Measurements from ENCODE around the gene RAPGEF3. TPM values are rescaled to one million over a fixed set of nuclear protein-coding genes. Genes with fewer than 3 reads are reported as not detected.

RAPGEF3 gene
- total and polyA plus RNA-seq, 9 of the 15 experiments (the other 6 are each of a cell fraction or from before 2014, with no cell fraction given): 0.03 to 0.78 (median 0.37) TPM; not detected in 1

Other genes with a start within 250 kb of the RAPGEF3 start
- gene RPAP3, start 52.9 kb downstream of the RAPGEF3 start, total RNA-seq (2014; rRNA removed): 34.2 and 44.0 TPM in 2 replicates
- gene RPAP3, start 52.9 kb downstream of the RAPGEF3 start, total RNA-seq (2014; rRNA removed; fragmentation: Illumina TruSeq; extraction: Trizol): 68.9 and 93.0 TPM in 2 replicates
- 70.2 and 75.8 TPM in 2 replicates for gene RPAP3, start 52.9 kb downstream of the RAPGEF3 start, total RNA-seq (2015; rRNA removed; fragmentation: Illumina TruSeq; extraction: Trizol)
- 54.1 and 57.1 TPM in 2 replicates for gene RPAP3, start 52.9 kb downstream of the RAPGEF3 start, total RNA-seq (2021)
- gene RPAP3, start 52.9 kb downstream of the RAPGEF3 start, polyA plus RNA-seq (2011; rRNA removed): 31.2 and 50.6 TPM in 2 replicates
- gene RPAP3, start 52.9 kb downstream of the RAPGEF3 start, polyA plus RNA-seq (2014; fragmentation: Illumina TruSeq; extraction: Trizol): 74.4 and 92.1 TPM in 2 replicates
- 10 to 100 TPM; 40.0 to 50.9 TPM for gene RPAP3, start 52.9 kb downstream of the RAPGEF3 start, polyA plus RNA-seq (2014; fragmentation: Nextera tagmentation; extraction: Ambion mirVana)
- 62.4 and 69.0 TPM in 2 replicates for gene RPAP3, start 52.9 kb downstream of the RAPGEF3 start, polyA plus RNA-seq (2014; rRNA removed)
- 0.04 TPM in 1 of 2 replicates, not detected in the other for gene ENDOU, start 33.4 kb downstream of the RAPGEF3 start, total RNA-seq (2014; rRNA removed)
- gene ENDOU, start 33.4 kb downstream of the RAPGEF3 start, total RNA-seq (2014; rRNA removed; fragmentation: Illumina TruSeq; extraction: Trizol): not detected in 2 replicates
- not detected in 2 replicates for gene ENDOU, start 33.4 kb downstream of the RAPGEF3 start, total RNA-seq (2015; rRNA removed; fragmentation: Illumina TruSeq; extraction: Trizol)
- gene ENDOU, start 33.4 kb downstream of the RAPGEF3 start, total RNA-seq (2021): not detected in 2 replicates
- gene ENDOU, start 33.4 kb downstream of the RAPGEF3 start, polyA plus RNA-seq (2011; rRNA removed): 0.03 TPM in 1 of 2 replicates, not detected in the other
- not detected in 2 replicates for gene ENDOU, start 33.4 kb downstream of the RAPGEF3 start, polyA plus RNA-seq (2014; fragmentation: Illumina TruSeq; extraction: Trizol)
- gene ENDOU, start 33.4 kb downstream of the RAPGEF3 start, polyA plus RNA-seq (2014; fragmentation: Nextera tagmentation; extraction: Ambion mirVana): not detected
- not detected in 2 replicates for gene ENDOU, start 33.4 kb downstream of the RAPGEF3 start, polyA plus RNA-seq (2014; rRNA removed)
- 16.3 and 25.4 TPM in 2 replicates for gene SLC48A1, start 14.4 kb upstream of the RAPGEF3 start, total RNA-seq (2014; rRNA removed)
- 13.1 and 18.3 TPM in 2 replicates for gene SLC48A1, start 14.4 kb upstream of the RAPGEF3 start, total RNA-seq (2014; rRNA removed; fragmentation: Illumina TruSeq; extraction: Trizol)
- gene SLC48A1, start 14.4 kb upstream of the RAPGEF3 start, total RNA-seq (2015; rRNA removed; fragmentation: Illumina TruSeq; extraction: Trizol): 16.1 and 16.2 TPM in 2 replicates
- gene SLC48A1, start 14.4 kb upstream of the RAPGEF3 start, total RNA-seq (2021): 37.5 and 41.9 TPM in 2 replicates
- 10.7 and 15.7 TPM in 2 replicates for gene SLC48A1, start 14.4 kb upstream of the RAPGEF3 start, polyA plus RNA-seq (2011; rRNA removed)
- gene SLC48A1, start 14.4 kb upstream of the RAPGEF3 start, polyA plus RNA-seq (2014; fragmentation: Illumina TruSeq; extraction: Trizol): 28.6 and 30.4 TPM in 2 replicates
- 10 to 100 TPM; 23.5 to 26.9 TPM for gene SLC48A1, start 14.4 kb upstream of the RAPGEF3 start, polyA plus RNA-seq (2014; fragmentation: Nextera tagmentation; extraction: Ambion mirVana)
- 18.7 and 23.6 TPM in 2 replicates for gene SLC48A1, start 14.4 kb upstream of the RAPGEF3 start, polyA plus RNA-seq (2014; rRNA removed)
- 38.4 and 57.4 TPM in 2 replicates for gene HDAC7, start 61.0 kb upstream of the RAPGEF3 start, total RNA-seq (2014; rRNA removed)
- 22.2 and 30.2 TPM in 2 replicates for gene HDAC7, start 61.0 kb upstream of the RAPGEF3 start, total RNA-seq (2014; rRNA removed; fragmentation: Illumina TruSeq; extraction: Trizol)
- gene HDAC7, start 61.0 kb upstream of the RAPGEF3 start, total RNA-seq (2015; rRNA removed; fragmentation: Illumina TruSeq; extraction: Trizol): 26.7 and 28.2 TPM in 2 replicates
- gene HDAC7, start 61.0 kb upstream of the RAPGEF3 start, total RNA-seq (2021): 119 and 129 TPM in 2 replicates
- gene HDAC7, start 61.0 kb upstream of the RAPGEF3 start, polyA plus RNA-seq (2011; rRNA removed): 31.1 and 33.7 TPM in 2 replicates
- gene HDAC7, start 61.0 kb upstream of the RAPGEF3 start, polyA plus RNA-seq (2014; fragmentation: Illumina TruSeq; extraction: Trizol): 71.9 and 82.7 TPM in 2 replicates
- gene HDAC7, start 61.0 kb upstream of the RAPGEF3 start, polyA plus RNA-seq (2014; fragmentation: Nextera tagmentation; extraction: Ambion mirVana): 1 to 10 TPM; 2.5 to 3.8 TPM
- gene HDAC7, start 61.0 kb upstream of the RAPGEF3 start, polyA plus RNA-seq (2014; rRNA removed): 78.0 and 82.7 TPM in 2 replicates
- gene VDR, start 146.1 kb upstream of the RAPGEF3 start, total RNA-seq (2014; rRNA removed): 2.2 and 2.7 TPM in 2 replicates
- 1.8 and 1.9 TPM in 2 replicates for gene VDR, start 146.1 kb upstream of the RAPGEF3 start, total RNA-seq (2014; rRNA removed; fragmentation: Illumina TruSeq; extraction: Trizol)
- gene VDR, start 146.1 kb upstream of the RAPGEF3 start, total RNA-seq (2015; rRNA removed; fragmentation: Illumina TruSeq; extraction: Trizol): 1.2 TPM in 2 replicates
- gene VDR, start 146.1 kb upstream of the RAPGEF3 start, total RNA-seq (2021): 4.2 and 4.8 TPM in 2 replicates
- gene VDR, start 146.1 kb upstream of the RAPGEF3 start, polyA plus RNA-seq (2011; rRNA removed): 1.1 and 2.4 TPM in 2 replicates
- gene VDR, start 146.1 kb upstream of the RAPGEF3 start, polyA plus RNA-seq (2014; fragmentation: Illumina TruSeq; extraction: Trizol): 4.0 and 4.3 TPM in 2 replicates
- under 1 TPM; 0.61 to 0.62 TPM for gene VDR, start 146.1 kb upstream of the RAPGEF3 start, polyA plus RNA-seq (2014; fragmentation: Nextera tagmentation; extraction: Ambion mirVana)
- gene VDR, start 146.1 kb upstream of the RAPGEF3 start, polyA plus RNA-seq (2014; rRNA removed): 1.8 and 2.0 TPM in 2 replicates
- gene TMEM106C, start 204.7 kb upstream of the RAPGEF3 start, total RNA-seq (2014; rRNA removed): 37.2 and 37.6 TPM in 2 replicates
- 56.8 and 57.2 TPM in 2 replicates for gene TMEM106C, start 204.7 kb upstream of the RAPGEF3 start, total RNA-seq (2014; rRNA removed; fragmentation: Illumina TruSeq; extraction: Trizol)
- 56.8 and 59.3 TPM in 2 replicates for gene TMEM106C, start 204.7 kb upstream of the RAPGEF3 start, total RNA-seq (2015; rRNA removed; fragmentation: Illumina TruSeq; extraction: Trizol)
- 44.6 and 47.3 TPM in 2 replicates for gene TMEM106C, start 204.7 kb upstream of the RAPGEF3 start, total RNA-seq (2021)
- 159 and 183 TPM in 2 replicates for gene TMEM106C, start 204.7 kb upstream of the RAPGEF3 start, polyA plus RNA-seq (2011; rRNA removed)
- 86.3 and 89.1 TPM in 2 replicates for gene TMEM106C, start 204.7 kb upstream of the RAPGEF3 start, polyA plus RNA-seq (2014; fragmentation: Illumina TruSeq; extraction: Trizol)
- gene TMEM106C, start 204.7 kb upstream of the RAPGEF3 start, polyA plus RNA-seq (2014; fragmentation: Nextera tagmentation; extraction: Ambion mirVana): 100 to 1,000 TPM; 134 to 158 TPM
- gene TMEM106C, start 204.7 kb upstream of the RAPGEF3 start, polyA plus RNA-seq (2014; rRNA removed): 52.6 and 61.5 TPM in 2 replicates
- not detected in 2 replicates for gene COL2A1, start 245.6 kb upstream of the RAPGEF3 start, total RNA-seq (2014; rRNA removed)
- not detected in 2 replicates for gene COL2A1, start 245.6 kb upstream of the RAPGEF3 start, total RNA-seq (2014; rRNA removed; fragmentation: Illumina TruSeq; extraction: Trizol)
- not detected in 2 replicates for gene COL2A1, start 245.6 kb upstream of the RAPGEF3 start, total RNA-seq (2015; rRNA removed; fragmentation: Illumina TruSeq; extraction: Trizol)
- gene COL2A1, start 245.6 kb upstream of the RAPGEF3 start, total RNA-seq (2021): not detected in 2 replicates
- gene COL2A1, start 245.6 kb upstream of the RAPGEF3 start, polyA plus RNA-seq (2011; rRNA removed): 0.01 TPM in 1 of 2 replicates, not detected in the other
- not detected in 2 replicates for gene COL2A1, start 245.6 kb upstream of the RAPGEF3 start, polyA plus RNA-seq (2014; fragmentation: Illumina TruSeq; extraction: Trizol)
- not detected for gene COL2A1, start 245.6 kb upstream of the RAPGEF3 start, polyA plus RNA-seq (2014; fragmentation: Nextera tagmentation; extraction: Ambion mirVana)
- 0.46 TPM in 1 of 2 replicates, not detected in the other for gene COL2A1, start 245.6 kb upstream of the RAPGEF3 start, polyA plus RNA-seq (2014; rRNA removed)